H1 (cell line): Measurements from ENCODE around the gene TNNC1. TPM values are rescaled to one million over a fixed set of nuclear protein-coding genes. Genes with fewer than 3 reads are reported as not detected.

Experiments
- CTCF ChIA-PET: fragments of 300-600 bp; sonication (Branson Sonifier 250); formaldehyde crosslinking; loops from one replicate; lab custom pipeline; 2021; ENCODE audit not compliant: partially characterized antibody; lab: Charles Lee
- POLR2A ChIA-PET: fragments of 300-600 bp; sonication (Branson Sonifier 250); formaldehyde crosslinking; loops from one replicate; lab custom pipeline; 2021; ENCODE audit warnings: inconsistent platforms; ENCODE audit not compliant: partially characterized antibody; lab: Charles Lee
- DNase-seq, 2 experiments: peaks; one replicate each; pipeline versions ENCODE4 v3.0.0 to v3.0.0-alpha.2; 2010 to 2022; ENCODE audit warnings: low spot score in 2 of 2, low read depth in 1 of 2, mixed read lengths in 1 of 2
- FAIRE-seq: peaks from 2 replicates; lab custom pipeline; 2011; peaks lifted over from hg19 to GRCh38; lab: Jason Lieb, UNC
- H2AFZ ChIP-seq: 2 replicates; pipeline ENCODE4 v1.8.1; 2012; ENCODE audit warnings: low read length, inconsistent platforms
- H2AK5ac ChIP-seq: 2 replicates; pipeline ENCODE4 v1.6.1; 2013; ENCODE audit warnings: low read depth, low read length
- H2BK120ac ChIP-seq: replicated peaks from 2 replicates; pipeline ENCODE3; 2013; ENCODE audit warnings: low read depth, low read length, inconsistent platforms
- H2BK12ac ChIP-seq: 2 replicates; pipeline ENCODE4 v1.6.1; 2013; ENCODE audit warnings: low read depth, low read length
- H2BK15ac ChIP-seq: 2 replicates; pipeline ENCODE4 v1.6.1; 2013; ENCODE audit warnings: low read length
- H2BK20ac ChIP-seq: 2 replicates; pipeline ENCODE4 v1.6.1; 2013; ENCODE audit warnings: low read length
- H2BK5ac ChIP-seq: 2 replicates; pipeline ENCODE4 v1.6.1; 2013; ENCODE audit warnings: low read depth, low read length
- H3K14ac ChIP-seq: 2 replicates; pipeline ENCODE4 v1.6.1; 2013; ENCODE audit warnings: inconsistent platforms; ENCODE audit not compliant: insufficient read length
- H3K18ac ChIP-seq: 2 replicates; pipeline ENCODE4 v1.6.1; 2013; ENCODE audit warnings: low read length; ENCODE audit errors: extremely low read depth
- H3K23ac ChIP-seq: 2 replicates; pipeline ENCODE4 v1.6.1; 2013; ENCODE audit warnings: inconsistent platforms; ENCODE audit not compliant: insufficient read length
- H3K23me2 ChIP-seq: 2 replicates; pipeline ENCODE4 v1.6.1; 2013; ENCODE audit warnings: low read depth, low read length
- H3K27ac ChIP-seq: 2 replicates; pipeline ENCODE4 v1.6.1; 2011; ENCODE audit warnings: low read depth, low read length, inconsistent platforms
- H3K27me3 ChIP-seq, 4 experiments: replicated peaks in 1 of 4; 1 replicate in 1 of 4; 2 replicates in 3 of 4; pipeline versions ENCODE4 v1.6.1 to v1.8.1; 2011 to 2013; ENCODE audit warnings: low read length in 3 of 4, mild to moderate bottlenecking in 3 of 4, inconsistent platforms in 2 of 4, mixed read lengths in 2 of 4, moderate library complexity in 1 of 4; ENCODE audit not compliant: control insufficient read depth in 3 of 4, insufficient read depth in 3 of 4; ENCODE audit errors: extremely low read depth in 1 of 4
- H3K36me3 ChIP-seq, 4 experiments: 2 replicates each; pipeline versions ENCODE4 v1.6.1 to v1.8.1; 2011 to 2013; ENCODE audit warnings: mild to moderate bottlenecking in 4 of 4, low read length in 3 of 4, moderate library complexity in 2 of 4, control low read depth in 1 of 4, inconsistent platforms in 1 of 4; ENCODE audit not compliant: insufficient read depth in 4 of 4, control insufficient read depth in 2 of 4
- H3K4ac ChIP-seq: replicated peaks from 2 replicates; pipeline ENCODE3; 2013; ENCODE audit warnings: low read length, low read depth, mixed read lengths, inconsistent platforms; ENCODE audit not compliant: insufficient read length
- H3K4me1 ChIP-seq, 4 experiments: replicated peaks in 1 of 4; 1 replicate in 1 of 4; 2 replicates in 3 of 4; pipeline versions ENCODE4 v1.6.1 to v1.8.1; 2011 to 2013; ENCODE audit warnings: low read length in 3 of 4, inconsistent platforms in 2 of 4, mixed read lengths in 1 of 4; ENCODE audit not compliant: insufficient read depth in 4 of 4, control insufficient read depth in 3 of 4
- H3K4me2 ChIP-seq, 2 experiments: 2 replicates each; pipeline versions ENCODE4 v1.6.1 to v1.8.1; 2011 to 2013; ENCODE audit warnings: low read depth in 2 of 2, low read length in 2 of 2, control low read depth in 1 of 2, inconsistent platforms in 1 of 2, mild to moderate bottlenecking in 1 of 2; ENCODE audit not compliant: insufficient read depth in 1 of 2
- H3K4me3 ChIP-seq, 4 experiments: fragments of 200-600, 300-600 bp in 1 of 4; sonication (generic), shearing (Covaris generic), sonication (Bioruptor Twin) in 1 of 4; 2 replicates each; pipeline versions ENCODE4 v1.5.1 to v1.8.1; 2011 to 2016; ENCODE audit warnings: low read length in 4 of 4, low read depth in 3 of 4, control low read depth in 2 of 4, inconsistent platforms in 2 of 4, mild to moderate bottlenecking in 2 of 4, mixed read lengths in 1 of 4, moderate library complexity in 1 of 4; ENCODE audit not compliant: insufficient read depth in 2 of 4; ENCODE audit errors: extremely low read depth in 1 of 4
- H3K56ac ChIP-seq: replicated peaks from 2 replicates; pipeline ENCODE3; 2013; ENCODE audit warnings: low read depth, mild to moderate bottlenecking, mixed read lengths, low read length, inconsistent platforms; ENCODE audit not compliant: insufficient read length
- H3K79me1 ChIP-seq: 2 replicates; pipeline ENCODE4 v1.6.1; 2013; ENCODE audit warnings: low read depth, low read length, control low read depth
- H3K79me2 ChIP-seq, 2 experiments: 2 replicates each; pipeline versions ENCODE4 v1.6.1 to v1.8.1; 2012 to 2013; ENCODE audit warnings: low read length in 2 of 2, mild to moderate bottlenecking in 2 of 2, inconsistent platforms in 1 of 2; ENCODE audit not compliant: insufficient read depth in 2 of 2, control insufficient read depth in 1 of 2
- H3K9ac ChIP-seq, 4 experiments: replicated peaks in 1 of 4; 1 replicate in 1 of 4; 2 replicates in 3 of 4; pipeline versions ENCODE4 v1.6.1 to v1.8.1; 2011 to 2013; ENCODE audit warnings: low read depth in 3 of 4, low read length in 3 of 4, control low read depth in 2 of 4, mild to moderate bottlenecking in 2 of 4, moderate library complexity in 2 of 4, inconsistent platforms in 1 of 4; ENCODE audit errors: extremely low read depth in 1 of 4
- H3K9me3 ChIP-seq, 2 experiments: 2 replicates each; pipeline versions ENCODE4 v1.6.1 to v1.8.1; 2012 to 2013; ENCODE audit warnings: mild to moderate bottlenecking in 2 of 2, moderate library complexity in 2 of 2, control low read depth in 1 of 2, inconsistent platforms in 1 of 2, low read depth in 1 of 2, low read length in 1 of 2, mixed read lengths in 1 of 2; ENCODE audit not compliant: insufficient read depth in 2 of 2
- H4K20me1 ChIP-seq, 2 experiments: replicated peaks in 1 of 2; 2 replicates each; pipeline versions ENCODE3 to v1.8.1; 2011 to 2013; ENCODE audit warnings: inconsistent platforms in 2 of 2, low read length in 2 of 2, mild to moderate bottlenecking in 1 of 2; ENCODE audit not compliant: insufficient read depth in 2 of 2, control insufficient read depth in 1 of 2
- H4K5ac ChIP-seq: 2 replicates; pipeline ENCODE4 v1.6.1; 2013; ENCODE audit warnings: low read length, low read depth, mixed read lengths, inconsistent platforms; ENCODE audit not compliant: insufficient read length
- H4K8ac ChIP-seq: 2 replicates; pipeline ENCODE4 v1.8.0; 2013; ENCODE audit warnings: mild to moderate bottlenecking, moderate library complexity, low read length, inconsistent platforms; ENCODE audit not compliant: insufficient read depth; ENCODE audit errors: extremely low read depth
- H4K91ac ChIP-seq: replicated peaks from 2 replicates; pipeline ENCODE3; 2013; ENCODE audit warnings: low read length, mixed read lengths, inconsistent platforms; ENCODE audit not compliant: insufficient read length
- BACH1 ChIP-seq: IDR thresholded peaks from 2 replicates; pipeline ENCODE4 v1.6.1; 2012; ENCODE audit warnings: low read length, improper control_type of control experiment
- CBX5 ChIP-seq: fragments of 300-800, 300-1000 bp; sonication (generic); IDR thresholded peaks from 2 replicates; pipeline ENCODE4 v1.7.1; 2016; ENCODE audit warnings: antibody characterized with exemption, low read length, low read depth
- CEBPB ChIP-seq: IDR thresholded peaks from 2 replicates; pipeline ENCODE4 v1.6.1; 2012; ENCODE audit warnings: low read depth, low read length
- CHD2 ChIP-seq: IDR thresholded peaks from 2 replicates; pipeline ENCODE4 v1.6.1; 2012; ENCODE audit warnings: low read length, improper control_type of control experiment
- FOSL1 ChIP-seq: IDR thresholded peaks from 2 replicates; pipeline ENCODE4 v1.6.1; 2011; ENCODE audit warnings: mild to moderate bottlenecking, low read depth, low read length, moderate library complexity; ENCODE audit not compliant: insufficient read depth
- JUN ChIP-seq: IDR thresholded peaks from 2 replicates; pipeline ENCODE4 v1.6.1; 2011; ENCODE audit warnings: low read depth, mild to moderate bottlenecking, improper control_type of control experiment, low read length
- NRF1 ChIP-seq: IDR thresholded peaks from 2 replicates; pipeline ENCODE4 v1.6.1; 2011; ENCODE audit warnings: mild to moderate bottlenecking, low read depth, low read length, improper control_type of control experiment
- POU5F1 ChIP-seq: IDR thresholded peaks from 2 replicates; pipeline ENCODE4 v1.6.1; 2011; ENCODE audit warnings: low read depth, mild to moderate bottlenecking, low read length, moderate library complexity
- SP4 ChIP-seq: IDR thresholded peaks from 2 replicates; pipeline ENCODE4 v1.6.1; 2012; ENCODE audit warnings: low read length, inconsistent platforms
- SRF ChIP-seq: IDR thresholded peaks from 2 replicates; pipeline ENCODE4 v1.6.1; 2011; ENCODE audit warnings: mild to moderate bottlenecking, low read depth, low read length, moderate library complexity
- TAF7 ChIP-seq: optimal IDR thresholded peaks from 2 replicates; pipeline ENCODE3; 2011; ENCODE audit warnings: low read depth, mild to moderate bottlenecking, inconsistent platforms, low read length, moderate library complexity, borderline replicate concordance
- ZNF274 ChIP-seq: IDR thresholded peaks from 2 replicates; pipeline ENCODE4 v1.7.0; 2012; ENCODE audit warnings: low read length, borderline replicate concordance; ENCODE audit errors: extremely low read depth
- WGBS, 2 experiments: shearing (Covaris generic) in 1 of 2; methylation state at CpG; one replicate each; pipeline versions ENCODE4 v1.1.6 to v1.1.7; 2013 to 2015; ENCODE audit warnings: low lambda C conversion rate in 2 of 2, mixed read lengths in 2 of 2, inconsistent platforms in 1 of 2, low coverage in 1 of 2, missing lambda C conversion rate in 1 of 2; ENCODE audit not compliant: insufficient replicate concordance in 2 of 2, insufficient coverage in 1 of 2, insufficient read length in 1 of 2; ENCODE audit errors: extremely low coverage in 1 of 2, missing lambda C conversion rate in 1 of 2; 5-methylcytosine and 5-hydroxymethylcytosine counted together
- polyA plus RNA-seq, 7 experiments: library from polyadenylated mRNA; depleted of rRNA in 3 of 7; stranded (reverse) in 5 of 7; unstranded in 2 of 7; fragments of >200 nt in 5 of 7; fragments of 200-250 nt in 2 of 7; gene quantifications; 1 replicate in 5 of 7; 2 replicates in 1 of 7; 4 replicates in 1 of 7; pipeline versions ENCODE4 v1.2.1 to v1.2.3, GENCODE V29; 2011 to 2013; ENCODE audit warnings: missing spikeins in 2 of 7, mixed read lengths in 2 of 7
- total RNA-seq: library from RNA; stranded (reverse); fragmentation: NEBNext Ultra II Directional; extraction: Animal tissue kit (Norgen Biotek cat#: 25700); gene quantifications from 2 replicates; pipeline ENCODE4 v1.2.1, GENCODE V29; 2021

The TNNC1 gene
- total and polyA plus RNA-seq, 2 of the 8 experiments (the other 6 are each of a cell fraction or from before 2014, with no cell fraction given), result 5.8 to 16.4 TPM

GRCh38 chr3:52406231-52406661 lies 47.6 kb downstream of the TNNC1 start:
- 97% methylated on average over 11 of the region's 11 CpGs; no CpG with 5 or more reads in 1 of the 2 experiments for WGBS, 2 experiments
- Histone ChIP-seq H3K4me1 (peaks cover 0 to 10% (median 1%) of the 10 kb centered on the region in 4 experiments; a peak in 5 of 7 replicates), H3K4me3 (no peak overlapping the region), H3K23me2 (peaks cover 9% of the 10 kb centered on the region), H3K23ac (no peak overlapping the region), H4K8ac (no peak overlapping the region), H2BK12ac (no peak overlapping the region), H3K18ac (no peak overlapping the region), H3K14ac (no peak overlapping the region), H2BK120ac (no peak overlapping the region), H4K20me1 (peaks cover 3 to 13% of the 10 kb centered on the region in 2 experiments), H4K5ac (no peak overlapping the region), H3K56ac (no peak overlapping the region), H2BK20ac (no peak overlapping the region), H2BK15ac (no peak overlapping the region), H3K36me3 (peaks cover 32 to 61% (median 54%) of the 10 kb centered on the region in 4 experiments), H4K91ac (no peak overlapping the region), H3K9me3 (no peaks in the 10 kb centered on the region), H2AK5ac (no peak overlapping the region), H3K27ac (no peak overlapping the region), H3K4me2 (no peak overlapping the region), H3K79me2 (peaks cover 0 to 14% of the 10 kb centered on the region in 2 experiments; a peak in 2 of 4 replicates), H2BK5ac (no peak overlapping the region), H3K79me1 (peaks cover 4% of the 10 kb centered on the region; the same call in 1 of the 2 replicates), H2AFZ (no peak overlapping the region), H3K4ac (no peak overlapping the region), H3K9ac (no peak overlapping the region), H3K27me3 (no peaks in the 10 kb centered on the region)
- DNase-seq, result no peak
- TF ChIP-seq SRF (no peak), POU5F1 (no peak), CEBPB (no peak), SP4 (no peak), FOSL1 (no peak), JUN (no peak), ZNF274 (no peak), CBX5 (no peak), TAF7 (no peak), BACH1 (no peak), NRF1 (no peak), CHD2 (no peak)
- CTCF ChIA-PET, result interaction anchor here (1.5 to 11.1 kb wide), 3 partner anchors 18 to 65 kb away, joined by 3 to 150 read pairs (median 5); no protein-coding TSS in a partner anchor
- POLR2A ChIA-PET, result interaction anchor here (1.2 to 5.0 kb wide), 4 partner anchors 8 to 17 kb away, joined by 4 to 23 read pairs (median 5); no protein-coding TSS in a partner anchor
- no peak for FAIRE-seq
